ENCODE measurements around the gene BMP10. TPM values are rescaled to one million over a fixed set of nuclear protein-coding genes. Genes with fewer than 3 reads are reported as not detected.

BMP10 gene
- total RNA-seq, 4 donors from 2014 or later, result not detected

- 81% methylated on average over 6 of the region's 6 CpGs for WGBS
- Histone ChIP-seq H3K36me3 (no peaks in the 10 kb centered on the region), H3K27ac (replicated peaks in 1 of 4) (no peak overlapping the region), H3K4me1 (peaks cover 26 to 43% (median 34%) of the 10 kb centered on the region in 4 donors), H3K4me3 (no peak overlapping the region), H3K27me3 (no peaks in the 10 kb centered on the region), H3K9me3 (no peaks in the 10 kb centered on the region)
- peak; percentile 64 for DNase-seq (ENCODE audit: extremely low spot score)
- TF ChIP-seq POLR2AphosphoS5 (IDR thresholded peaks at IDR 0.05) (no peak), EP300 (IDR thresholded peaks at IDR 0.05) (no peak), CTCF (IDR thresholded peaks at IDR 0.05) (no peak), POLR2A (IDR thresholded peaks at IDR 0.05; ENCODE audit: low read depth) (no peak)
- intact Hi-C loops (cut with DNase I), result loop anchor here (5.0 kb wide), 1 partner anchor 368 kb away; the partner anchor contains the start of genes APLF and FBXO48
Observed at GRCh38 chr2:68834737-68835376, 36.3 kb downstream of the BMP10 start.

DNA sequence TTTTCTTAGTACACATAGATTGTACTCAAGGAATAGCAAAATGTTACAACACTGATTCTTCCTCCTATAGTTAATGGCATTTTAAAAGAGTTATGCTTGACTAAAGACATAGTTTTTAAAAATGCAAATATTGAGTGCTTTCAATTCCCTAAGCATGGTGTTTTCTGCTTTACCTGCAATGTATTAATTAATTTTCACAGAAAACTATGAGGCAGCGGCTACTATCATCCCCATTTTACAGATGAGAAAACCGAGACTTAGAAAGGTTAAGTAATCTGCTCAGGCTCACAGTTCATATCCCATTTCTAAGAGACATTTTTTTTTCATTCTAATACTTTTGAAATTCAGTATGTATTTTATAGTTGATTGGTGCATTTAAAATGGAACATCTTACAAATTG lies 38.0 kb downstream of the BMP10 start:
- Histone ChIP-seq H3K27me3 (no peaks in the 10 kb centered on the region), H3K9me3 (no peaks in the 10 kb centered on the region), H3K4me3 (no peak overlapping the region), H3K36me3 (no peaks in the 10 kb centered on the region), H3K4me1 (peaks cover 43 to 60% (median 51%) of the 10 kb centered on the region in 4 donors), H3K27ac (replicated peaks in 1 of 4) (peak overlapping the region; percentile 79 to 83 (median 80))
- 94% methylated on average over 2 of the region's 2 CpGs for WGBS
- DNase-seq (ENCODE audit: extremely low spot score), result no peak
- no peak for TF ChIP-seq POLR2A (IDR thresholded peaks at IDR 0.05; ENCODE audit: low read depth)
- intact Hi-C loops (cut with DNase I), result loop anchor here (5.0 kb wide), 1 partner anchor 366 kb away; the partner anchor contains the start of genes APLF and FBXO48

GRCh38 chr2:68832233-68832869 lies 38.8 kb downstream of the BMP10 start:
- peaks cover 45 to 53% (median 49%) of the 10 kb centered on the region in 4 donors for H3K4me1 ChIP-seq
- DNase-seq (ENCODE audit: extremely low spot score), result peak; percentile 92
- no peak overlapping the region for H3K4me3 ChIP-seq
- no peaks in the 10 kb centered on the region for H3K9me3 ChIP-seq
- H3K27ac ChIP-seq (replicated peaks in 1 of 4), result peak overlapping the region; percentile 79 to 83 (median 80)
- 38% methylated on average over 8 of the region's 8 CpGs for WGBS
- no peaks in the 10 kb centered on the region for H3K36me3 ChIP-seq
- H3K27me3 ChIP-seq, result no peaks in the 10 kb centered on the region
- TF ChIP-seq POLR2AphosphoS5 (IDR thresholded peaks at IDR 0.05), result peak; percentile 49 to 66
- TF ChIP-seq EP300 (IDR thresholded peaks at IDR 0.05), result no peak
- intact Hi-C loops (cut with DNase I), result loop anchor here (5.0 kb wide), 1 partner anchor 365 kb away; the partner anchor contains the start of genes APLF and FBXO48

- Histone ChIP-seq H3K4me3 (no peak overlapping the region), H3K27me3 (no peaks in the 10 kb centered on the region), H3K27ac (replicated peaks in 1 of 4) (peak overlapping the region; percentile 79 to 83 (median 80)), H3K4me1 (peaks cover 45 to 51% (median 48%) of the 10 kb centered on the region in 4 donors), H3K9me3 (no peaks in the 10 kb centered on the region), H3K36me3 (no peaks in the 10 kb centered on the region)
- DNase-seq (ENCODE audit: extremely low spot score), result peak; percentile 78
- no peak for TF ChIP-seq POLR2AphosphoS5 (IDR thresholded peaks at IDR 0.05)
- no peak for TF ChIP-seq CTCF (IDR thresholded peaks at IDR 0.05)
- no peak for TF ChIP-seq POLR2A (IDR thresholded peaks at IDR 0.05; ENCODE audit: low read depth)
- TF ChIP-seq EP300 (IDR thresholded peaks at IDR 0.05), result no peak
- intact Hi-C loops (cut with DNase I), result loop anchor here (5.0 kb wide), 1 partner anchor 364 kb away; the partner anchor contains the start of genes APLF and FBXO48
- 26% methylated on average over 3 of the region's 3 CpGs for WGBS
Observed at GRCh38 chr2:68831686-68832232, 39.4 kb downstream of the BMP10 start.

GRCh38 chr2:68829749-68830148 lies 41.4 kb downstream of the BMP10 start:
- Histone ChIP-seq H3K4me3 (no peak overlapping the region), H3K27ac (replicated peaks in 1 of 4) (peak overlapping the region; percentile 55 to 83 (median 80)), H3K4me1 (peaks cover 45 to 51% (median 48%) of the 10 kb centered on the region in 4 donors), H3K36me3 (no peaks in the 10 kb centered on the region), H3K27me3 (no peaks in the 10 kb centered on the region), H3K9me3 (no peaks in the 10 kb centered on the region)
- WGBS, result 57% methylated on average over 2 of the region's 2 CpGs
- intact Hi-C loops (cut with DNase I), result loop anchor here (5.0 kb wide), 1 partner anchor 362 kb away; the partner anchor contains the start of genes APLF and FBXO48
- TF ChIP-seq EP300 (IDR thresholded peaks at IDR 0.05) (no peak), CTCF (IDR thresholded peaks at IDR 0.05) (no peak), POLR2A (IDR thresholded peaks at IDR 0.05; ENCODE audit: low read depth) (no peak), POLR2AphosphoS5 (IDR thresholded peaks at IDR 0.05) (no peak)
- DNase-seq (ENCODE audit: extremely low spot score), result no peak

All from esophagus muscularis mucosa (tissue), 4 donors.